ENCODE results near the gene SRPRB.

Gene SRPRB

GRCh38 chr3:133841196-133841595 lies 35.6 kb downstream of the SRPRB start:
- TF ChIP-seq POLR2AphosphoS5 (IDR thresholded peaks at IDR 0.05; ENCODE audit: low read depth) = no peak
- TF ChIP-seq SPI1 (IDR thresholded peaks at IDR 0.05; ENCODE audit: borderline replicate concordance, low read depth) = no peak
- no peak for TF ChIP-seq GABPA (IDR thresholded peaks at IDR 0.05; ENCODE audit: low read depth)
- TF ChIP-seq, protein P1, sequence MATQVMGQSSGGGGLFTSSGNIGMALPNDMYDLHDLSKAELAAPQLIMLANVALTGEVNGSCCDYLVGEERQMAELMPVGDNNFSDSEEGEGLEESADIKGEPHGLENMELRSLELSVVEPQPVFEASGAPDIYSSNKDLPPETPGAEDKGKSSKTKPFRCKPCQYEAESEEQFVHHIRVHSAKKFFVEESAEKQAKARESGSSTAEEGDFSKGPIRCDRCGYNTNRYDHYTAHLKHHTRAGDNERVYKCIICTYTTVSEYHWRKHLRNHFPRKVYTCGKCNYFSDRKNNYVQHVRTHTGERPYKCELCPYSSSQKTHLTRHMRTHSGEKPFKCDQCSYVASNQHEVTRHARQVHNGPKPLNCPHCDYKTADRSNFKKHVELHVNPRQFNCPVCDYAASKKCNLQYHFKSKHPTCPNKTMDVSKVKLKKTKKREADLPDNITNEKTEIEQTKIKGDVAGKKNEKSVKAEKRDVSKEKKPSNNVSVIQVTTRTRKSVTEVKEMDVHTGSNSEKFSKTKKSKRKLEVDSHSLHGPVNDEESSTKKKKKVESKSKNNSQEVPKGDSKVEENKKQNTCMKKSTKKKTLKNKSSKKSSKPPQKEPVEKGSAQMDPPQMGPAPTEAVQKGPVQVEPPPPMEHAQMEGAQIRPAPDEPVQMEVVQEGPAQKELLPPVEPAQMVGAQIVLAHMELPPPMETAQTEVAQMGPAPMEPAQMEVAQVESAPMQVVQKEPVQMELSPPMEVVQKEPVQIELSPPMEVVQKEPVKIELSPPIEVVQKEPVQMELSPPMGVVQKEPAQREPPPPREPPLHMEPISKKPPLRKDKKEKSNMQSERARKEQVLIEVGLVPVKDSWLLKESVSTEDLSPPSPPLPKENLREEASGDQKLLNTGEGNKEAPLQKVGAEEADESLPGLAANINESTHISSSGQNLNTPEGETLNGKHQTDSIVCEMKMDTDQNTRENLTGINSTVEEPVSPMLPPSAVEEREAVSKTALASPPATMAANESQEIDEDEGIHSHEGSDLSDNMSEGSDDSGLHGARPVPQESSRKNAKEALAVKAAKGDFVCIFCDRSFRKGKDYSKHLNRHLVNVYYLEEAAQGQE (IDR thresholded peaks at IDR 0.05; ENCODE audit: insufficient replicate concordance, low read depth) = no peak
- TF ChIP-seq CTCF (IDR thresholded peaks at IDR 0.05; ENCODE audit: insufficient read depth, low read length) = no peak
- no peak for DNase-seq (ENCODE audit: low read depth in 1 of 2, low spot score in 1 of 2)
- Histone ChIP-seq H3K27me3 (ENCODE audit: insufficient read depth, poor library complexity, severe bottlenecking) (no peaks in the 10 kb centered on the region), H3K4me3 (replicated peaks; ENCODE audit: insufficient read depth, low read length) (no peak overlapping the region), H3K27ac (replicated peaks) (no peak overlapping the region)

GRCh38 chr3:133842158-133842557 lies 36.5 kb downstream of the SRPRB start:
- H3K4me3 ChIP-seq (replicated peaks; ENCODE audit: insufficient read depth, low read length) = no peak overlapping the region
- no peak for DNase-seq (ENCODE audit: low read depth in 1 of 2, low spot score in 1 of 2)
- H3K27ac ChIP-seq (replicated peaks) = no peak overlapping the region
- H3K27me3 ChIP-seq (ENCODE audit: insufficient read depth, poor library complexity, severe bottlenecking) = no peaks in the 10 kb centered on the region
- TF ChIP-seq, protein P1 (IDR thresholded peaks at IDR 0.05; ENCODE audit: insufficient replicate concordance, low read depth) = no peak
- TF ChIP-seq GABPA (IDR thresholded peaks at IDR 0.05; ENCODE audit: low read depth) = no peak
- no peak for TF ChIP-seq SPI1 (IDR thresholded peaks at IDR 0.05; ENCODE audit: borderline replicate concordance, low read depth)
- no peak for TF ChIP-seq CTCF (IDR thresholded peaks at IDR 0.05; ENCODE audit: insufficient read depth, low read length)
- TF ChIP-seq POLR2AphosphoS5 (IDR thresholded peaks at IDR 0.05; ENCODE audit: low read depth) = no peak

DNA sequence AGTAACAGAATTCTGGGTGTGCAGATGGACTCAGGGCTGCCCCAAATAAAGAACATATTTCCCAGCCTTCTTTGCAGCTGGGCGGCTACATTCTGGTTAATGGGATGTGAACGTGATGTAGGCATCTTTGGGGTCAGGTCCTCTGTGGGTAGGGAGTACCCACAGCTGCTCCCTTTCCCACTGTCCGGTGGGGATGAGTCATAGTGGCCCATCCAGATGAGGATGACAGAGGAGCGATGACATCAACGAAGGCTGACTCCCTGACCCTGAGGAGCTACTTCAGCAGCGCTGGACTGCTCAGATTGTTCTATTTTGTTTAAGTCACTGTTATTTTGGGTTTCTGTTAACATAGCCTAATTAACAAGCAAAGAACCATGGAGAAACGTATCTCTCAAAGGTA lies 38.0 kb downstream of the SRPRB start:
- no peak for DNase-seq (ENCODE audit: low read depth in 1 of 2, low spot score in 1 of 2)
- Histone ChIP-seq H3K27ac (replicated peaks) (no peak overlapping the region), H3K4me3 (replicated peaks; ENCODE audit: insufficient read depth, low read length) (no peak overlapping the region), H3K27me3 (ENCODE audit: insufficient read depth, poor library complexity, severe bottlenecking) (no peaks in the 10 kb centered on the region)
- TF ChIP-seq, protein P1 (IDR thresholded peaks at IDR 0.05; ENCODE audit: insufficient replicate concordance, low read depth) = no peak
- TF ChIP-seq POLR2AphosphoS5 (IDR thresholded peaks at IDR 0.05; ENCODE audit: low read depth) (no peak), GABPA (IDR thresholded peaks at IDR 0.05; ENCODE audit: low read depth) (no peak), SPI1 (IDR thresholded peaks at IDR 0.05; ENCODE audit: borderline replicate concordance, low read depth) (no peak)

All from HL-60 (cell line).